Measurements from ENCODE around the gene STAU1. TPM values are rescaled to one million over a fixed set of nuclear protein-coding genes. Genes with fewer than 3 reads are reported as not detected.

The STAU1 gene
- total and polyA plus RNA-seq, 8 donors: 18.9 to 62.8 (median 55.3) TPM

DNA sequence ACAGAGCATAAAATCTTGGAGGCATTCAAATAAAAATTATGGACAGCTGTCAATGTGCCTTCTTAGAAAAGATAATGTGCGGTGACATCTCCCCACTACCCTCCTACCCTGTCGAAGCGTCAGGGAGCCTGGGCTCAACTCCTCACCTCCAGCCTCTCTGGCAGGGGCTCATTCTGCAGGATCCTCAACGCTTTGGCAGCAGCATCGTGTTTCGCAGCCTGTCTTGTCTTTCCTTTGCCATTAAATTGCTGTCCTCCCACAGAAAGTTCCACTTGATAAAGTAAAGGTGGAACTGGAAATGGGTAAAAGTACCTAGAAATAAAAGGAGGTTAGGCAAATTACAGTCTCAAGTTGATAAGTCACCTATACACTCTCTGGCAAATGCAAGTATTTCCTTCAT is 36.7 kb downstream of the STAU1 start:
- 90 to 94% methylated on average over 6 of the region's 6 CpGs for WGBS, 2 donors
- Histone ChIP-seq H3K9me3 (no peaks in the 10 kb centered on the region), H3K27ac (no peak overlapping the region), H3K4me3 (no peak overlapping the region), H3K36me3 (peaks cover 0 to 33% (median 5%) of the 10 kb centered on the region in 3 donors), H3K4me1 (no peaks in the 10 kb centered on the region), H3K27me3 (no peaks in the 10 kb centered on the region)
- FAIRE-seq (no peak), DNase-seq (no peak), ATAC-seq (no peak)
- no peak for TF ChIP-seq CTCF (IDR thresholded peaks at IDR 0.05)
- intact Hi-C loops (cut with DNase I): no loop called here

DNA sequence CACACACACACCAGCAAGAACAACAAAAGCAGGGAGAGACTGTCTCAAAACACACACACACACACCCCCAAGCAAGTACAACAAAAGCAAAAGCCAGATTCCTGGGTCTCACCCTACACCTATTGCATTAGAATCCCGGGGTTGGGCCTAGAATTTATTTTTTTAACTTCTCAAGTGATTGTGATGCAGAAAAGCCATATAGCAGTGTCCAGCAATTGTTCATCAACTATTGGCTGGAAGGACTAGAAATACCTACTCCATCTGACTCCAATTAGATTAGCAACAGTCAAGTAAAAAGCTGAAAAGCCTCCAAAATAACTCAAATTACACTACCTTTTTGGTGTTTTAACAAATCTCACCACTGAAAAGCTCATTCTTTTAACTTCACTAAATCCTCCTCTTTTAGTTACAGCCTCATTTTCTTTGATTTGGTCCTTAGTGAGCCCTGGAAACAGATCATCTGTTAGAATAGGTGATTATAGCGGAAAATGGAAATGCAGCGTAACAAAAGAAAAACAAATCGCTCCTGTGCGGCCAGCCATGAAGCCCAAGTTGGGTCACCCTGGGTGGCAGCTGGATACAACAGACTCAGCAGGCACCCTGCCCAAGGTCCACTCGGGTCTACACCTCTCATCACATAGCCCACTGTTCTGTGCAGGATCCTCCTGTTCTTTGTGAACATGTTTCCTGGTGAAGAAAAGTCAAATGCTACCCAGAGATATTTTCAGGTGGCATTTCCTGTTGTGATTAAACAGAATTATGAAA is 38.7 kb downstream of the STAU1 start:
- H3K4me1 ChIP-seq: no peaks in the 10 kb centered on the region
- intact Hi-C loops (cut with DNase I): no loop called here
- FAIRE-seq (no peak), DNase-seq (no peak), ATAC-seq (no peak)
- peaks cover 0 to 36% (median 7%) of the 10 kb centered on the region in 3 donors for H3K36me3 ChIP-seq
- WGBS, 2 donors: 89% methylated on average over 6 of the region's 6 CpGs
- no peak for TF ChIP-seq CTCF (IDR thresholded peaks at IDR 0.05)
- H3K4me3 ChIP-seq: no peak overlapping the region
- no peak overlapping the region for H3K27ac ChIP-seq
- no peaks in the 10 kb centered on the region for H3K27me3 ChIP-seq
- no peaks in the 10 kb centered on the region for H3K9me3 ChIP-seq

DNA sequence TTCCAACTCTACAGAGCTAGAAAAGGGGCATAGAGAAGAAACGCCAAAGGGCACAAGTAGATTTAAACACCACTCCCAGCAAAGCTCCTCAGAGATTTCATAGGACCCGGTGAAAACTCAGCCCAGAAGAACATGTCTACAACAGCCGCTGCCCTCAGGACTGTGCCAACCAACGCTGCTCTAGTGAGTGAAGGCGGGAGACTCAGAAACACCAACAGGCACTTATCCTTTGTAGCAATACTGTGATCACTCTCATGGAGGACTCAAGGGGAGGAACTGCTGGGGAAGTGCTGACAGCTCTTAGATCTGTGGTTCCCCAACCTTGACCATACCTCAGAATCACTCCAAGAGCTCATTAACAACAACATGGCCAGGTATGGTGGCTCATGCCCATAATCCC is 39.5 kb downstream of the STAU1 start:
- H3K9me3 ChIP-seq: no peaks in the 10 kb centered on the region
- no peaks in the 10 kb centered on the region for H3K4me1 ChIP-seq
- H3K27me3 ChIP-seq: no peaks in the 10 kb centered on the region
- H3K27ac ChIP-seq: no peak overlapping the region
- no peak for DNase-seq
- WGBS, 2 donors: 87 to 94% methylated on average over 5 of the region's 5 CpGs
- no peak for TF ChIP-seq CTCF (IDR thresholded peaks at IDR 0.05)
- no peak for ATAC-seq
- peaks cover 0 to 36% (median 7%) of the 10 kb centered on the region in 3 donors for H3K36me3 ChIP-seq
- no peak overlapping the region for H3K4me3 ChIP-seq
- intact Hi-C loops (cut with DNase I): no loop called here
- no peak for FAIRE-seq

GRCh38 chr20:49147296-49147695 is 40.8 kb downstream of the STAU1 start:
- no peaks in the 10 kb centered on the region for H3K27me3 ChIP-seq
- WGBS, 2 donors: 91 to 93% methylated on average over 8 of the region's 8 CpGs
- ATAC-seq (no peak), FAIRE-seq (no peak), DNase-seq (no peak)
- no peak overlapping the region for H3K4me3 ChIP-seq
- no peaks in the 10 kb centered on the region for H3K9me3 ChIP-seq
- no peak overlapping the region for H3K27ac ChIP-seq
- no peaks in the 10 kb centered on the region for H3K4me1 ChIP-seq
- intact Hi-C loops (cut with DNase I): no loop called here
- TF ChIP-seq CTCF (IDR thresholded peaks at IDR 0.05): no peak
- H3K36me3 ChIP-seq: peaks cover 0 to 30% (median 7%) of the 10 kb centered on the region in 3 donors
